GM12892 (cell line): Measurements from ENCODE around the gene SAP30. TPM values are rescaled to one million over a fixed set of nuclear protein-coding genes. Genes with fewer than 3 reads are reported as not detected.
A peak's percentile ranks its signal among the peaks of the same experiment; 100 is the strongest.

Experiments
- DNase-seq: peaks from one replicate; pipeline ENCODE4 v3.0.0; 2011; ENCODE audit not compliant: insufficient read length
- FAIRE-seq: peaks from 2 replicates; lab custom pipeline; 2011; peaks lifted over from hg19 to GRCh38; lab: Jason Lieb, UNC
- POLR2A ChIP-seq: IDR thresholded peaks from 2 replicates; pipeline ENCODE4 v1.6.1; 2011; ENCODE audit warnings: low read depth, low read length, control low read depth
- POLR2AphosphoS5 ChIP-seq: IDR thresholded peaks from 2 replicates; pipeline ENCODE4 v1.6.1; 2011; ENCODE audit warnings: low read depth, low read length, control low read depth
- TAF1 ChIP-seq: IDR thresholded peaks from 2 replicates; pipeline ENCODE4 v1.6.1; 2011; ENCODE audit warnings: low read depth, mild to moderate bottlenecking, control low read depth, low read length, borderline replicate concordance
- polyA plus RNA-seq: library from polyadenylated mRNA; unstranded; fragments of >200 nt; gene quantifications from one replicate; pipeline ENCODE4 v1.2.1, GENCODE V29; 2012; ENCODE audit warnings: missing spikeins, inconsistent platforms; ENCODE audit not compliant: missing spikeins

Gene SAP30, protein sequence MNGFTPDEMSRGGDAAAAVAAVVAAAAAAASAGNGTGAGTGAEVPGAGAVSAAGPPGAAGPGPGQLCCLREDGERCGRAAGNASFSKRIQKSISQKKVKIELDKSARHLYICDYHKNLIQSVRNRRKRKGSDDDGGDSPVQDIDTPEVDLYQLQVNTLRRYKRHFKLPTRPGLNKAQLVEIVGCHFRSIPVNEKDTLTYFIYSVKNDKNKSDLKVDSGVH
- 43.5 TPM for polyA plus RNA-seq

DNA sequence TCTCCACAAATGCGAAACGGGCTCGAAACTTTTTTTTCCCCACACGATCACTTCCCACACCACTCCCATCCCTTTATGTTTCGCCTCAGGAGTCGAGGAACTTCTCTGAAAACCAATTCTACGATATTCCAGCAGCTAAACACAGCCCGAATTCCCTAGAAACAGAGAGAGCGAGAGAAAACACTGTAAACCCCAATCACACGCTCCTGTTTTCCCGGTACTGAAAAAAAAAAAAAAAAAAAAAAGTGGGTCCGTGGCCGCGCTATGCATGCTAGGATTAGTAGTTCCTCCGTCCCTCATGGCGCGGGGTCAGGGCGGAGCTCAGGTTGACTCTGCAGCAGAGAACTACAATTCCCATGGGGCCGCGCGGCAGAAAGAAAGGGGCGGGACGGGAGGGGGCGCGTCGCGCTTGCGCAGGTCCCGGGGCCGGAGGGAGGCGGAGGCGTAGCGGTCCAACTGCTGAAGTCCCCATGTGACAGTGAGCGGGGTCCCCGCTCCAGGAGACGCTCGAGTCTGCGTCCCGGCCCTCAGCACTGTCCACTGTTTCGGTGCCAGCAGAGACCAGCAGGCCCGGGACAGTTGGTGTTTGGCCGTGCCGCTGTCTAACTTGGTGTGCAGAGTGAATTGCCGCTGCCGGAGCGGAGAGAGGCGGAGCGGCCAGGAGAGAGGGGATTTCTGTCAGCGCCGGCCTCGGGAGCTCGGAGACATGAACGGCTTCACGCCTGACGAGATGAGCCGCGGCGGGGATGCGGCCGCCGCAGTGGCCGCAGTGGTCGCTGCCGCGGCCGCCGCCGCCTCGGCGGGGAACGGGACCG is at the start of gene SAP30:
Gene SAP30, plus strand, starts transcription at position 478 of the 815 bp plus-strand sequence. Its CDS starts 229 bp downstream, at position 707.
- FAIRE-seq (no peak), DNase-seq (peak; percentile 69)
- peak; percentile 94 for TF ChIP-seq POLR2A
- 0 out of 2 replicates have a peak, but pooled peaks have one; percentile 11 for TF ChIP-seq TAF1
- TF ChIP-seq POLR2AphosphoS5: peak; percentile 89

DNA sequence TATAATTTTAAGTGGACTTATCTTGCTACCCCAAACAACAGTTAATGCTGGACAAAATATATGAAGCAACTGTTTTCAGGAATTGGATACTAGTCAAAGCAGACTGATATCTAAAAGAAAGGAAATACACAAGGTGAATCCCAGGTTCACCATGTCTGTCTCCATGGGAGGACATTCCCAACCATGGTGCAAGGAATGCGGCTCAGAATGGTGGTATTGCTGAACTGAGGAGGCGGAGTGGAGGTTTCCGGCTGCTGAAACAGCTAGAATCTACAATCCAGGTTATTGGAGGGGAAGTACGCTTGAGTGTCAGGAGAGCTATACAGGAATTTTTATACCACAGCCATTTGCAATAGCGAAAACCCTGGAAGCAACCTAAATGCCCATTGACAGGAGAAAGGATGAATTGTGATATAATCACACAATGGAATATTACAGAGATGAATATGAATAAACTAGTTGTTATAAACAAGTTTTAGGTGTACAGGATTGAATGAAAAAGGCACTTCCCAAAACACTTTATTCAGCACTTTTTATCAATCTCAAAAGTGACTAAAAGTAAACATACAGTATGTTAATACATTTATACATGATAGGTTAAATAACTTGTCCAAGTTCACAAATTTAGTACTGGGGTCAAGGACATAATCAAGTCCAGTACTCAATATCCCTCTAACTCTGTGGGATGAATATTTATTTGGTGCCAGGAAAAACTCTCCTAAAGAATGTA is 45.6 kb upstream of the SAP30 start:
- no peak for TF ChIP-seq POLR2AphosphoS5
- TF ChIP-seq TAF1: no peak
- no peak for TF ChIP-seq POLR2A

DNA sequence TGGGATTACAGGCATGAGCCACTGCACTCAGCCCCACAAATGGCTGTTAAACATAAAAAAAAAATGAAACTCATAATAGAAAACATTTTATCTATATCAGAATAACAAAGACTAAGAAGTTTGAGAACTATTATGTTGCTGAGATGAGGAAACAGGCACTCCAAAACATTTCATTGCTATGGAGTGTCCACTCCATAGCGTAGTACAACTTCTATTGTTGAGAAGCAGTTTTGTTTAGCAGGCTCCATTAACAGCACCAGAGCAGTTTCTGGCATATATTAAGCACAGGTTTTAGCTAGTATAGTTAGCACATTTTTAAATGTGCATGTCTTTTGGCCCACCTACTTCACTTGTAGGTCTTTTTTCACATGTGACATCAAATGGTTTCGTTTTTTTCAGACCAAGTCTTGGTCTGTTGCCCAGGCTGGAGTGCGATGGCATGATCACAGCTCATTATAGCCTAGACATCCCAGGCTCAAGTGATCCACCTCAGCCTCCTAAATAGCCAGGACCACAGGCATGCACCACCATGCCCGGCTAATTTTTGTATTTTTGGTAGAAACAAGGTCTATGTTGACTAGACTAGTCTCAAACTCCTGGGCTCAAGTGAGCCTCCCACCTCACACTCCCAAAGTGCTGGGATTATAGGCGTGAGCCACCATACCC is 42.4 kb upstream of the SAP30 start:
- TF ChIP-seq TAF1 (no peak), POLR2AphosphoS5 (no peak), POLR2A (peak; percentile 41; the same call in 1 of the 2 replicates)
- FAIRE-seq: no peak
- DNase-seq: no peak

More for the DNA sequence above, 45.6 kb upstream of the SAP30 start:
- FAIRE-seq (no peak), DNase-seq (no peak)

DNA sequence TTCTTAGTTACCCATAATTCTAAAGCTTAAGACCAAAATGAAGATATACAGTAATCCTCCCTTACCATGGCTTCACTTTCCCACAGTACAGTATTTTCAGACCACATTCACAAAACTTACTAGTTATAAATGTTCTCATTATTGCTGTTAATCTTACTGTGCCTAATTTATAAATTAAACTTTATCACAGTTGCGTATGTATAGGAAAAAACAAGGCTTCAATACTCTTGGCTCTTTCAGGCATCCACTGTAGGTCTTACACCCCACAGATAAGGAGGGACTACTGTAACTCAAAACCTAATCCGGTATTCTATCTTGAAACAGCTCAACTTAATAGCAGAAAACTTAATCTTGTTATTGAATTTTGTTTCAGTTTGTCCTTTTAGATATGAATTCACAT is 40.2 kb upstream of the SAP30 start:
- DNase-seq (no peak), FAIRE-seq (no peak)
- TF ChIP-seq TAF1: no peak
- TF ChIP-seq POLR2A: no peak; the same call in 1 of the 2 replicates
- TF ChIP-seq POLR2AphosphoS5: no peak

GRCh38 chr4:173332021-173332487 is 38.7 kb upstream of the SAP30 start:
- TF ChIP-seq POLR2A (no peak), POLR2AphosphoS5 (no peak), TAF1 (no peak)
- DNase-seq: no peak
- FAIRE-seq: peak; percentile 68

DNA sequence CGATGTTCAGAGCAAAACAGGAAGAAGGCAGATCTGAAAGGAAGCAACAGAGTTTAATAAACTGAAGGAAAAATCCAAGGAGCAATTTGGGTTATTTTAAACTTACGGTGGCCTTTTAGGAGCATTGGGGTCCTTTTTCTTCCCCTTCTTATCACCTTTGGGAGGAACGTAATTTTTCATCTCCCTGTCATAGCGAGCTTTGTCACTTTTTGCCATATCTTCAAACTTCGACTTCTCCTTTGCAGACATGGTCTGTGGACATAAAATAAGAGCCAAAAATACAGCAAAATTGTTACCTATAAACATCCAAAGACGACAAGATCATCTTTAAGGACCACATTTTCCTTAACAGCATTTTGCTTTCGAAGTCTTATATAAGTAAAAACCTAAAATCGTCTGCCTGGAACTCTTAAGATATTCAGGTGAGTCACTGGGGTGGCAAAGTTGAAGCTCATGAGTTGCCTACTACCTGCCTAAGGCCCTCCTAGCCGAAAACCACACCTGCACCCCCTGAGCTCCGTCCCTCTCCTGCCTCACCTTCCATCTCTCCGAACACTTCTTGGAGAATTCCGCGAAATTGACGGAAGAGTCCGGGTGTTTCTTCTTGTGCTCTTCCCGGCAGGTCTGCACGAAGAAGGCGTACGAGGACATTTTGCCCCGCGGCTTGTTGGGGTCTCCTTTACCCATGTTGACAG is 37.6 kb upstream of the SAP30 start:
- TF ChIP-seq TAF1 (no peak), POLR2A (no peak), POLR2AphosphoS5 (no peak; the same call in 1 of the 2 replicates)
- FAIRE-seq (peak; percentile 5), DNase-seq (no peak)

GRCh38 chr4:173333658-173334084 is 37.1 kb upstream of the SAP30 start:
- TF ChIP-seq POLR2AphosphoS5: no peak
- no peak for TF ChIP-seq POLR2A
- TF ChIP-seq TAF1: no peak

GRCh38 chr4:173334085-173334890 is 36.5 kb upstream of the SAP30 start, which contains the start of gene HMGB2:
Gene HMGB2, minus strand, starts transcription at chr4:173334358. Its CDS starts 709 bp downstream, at chr4:173333649.
- DNase-seq (peak; percentile 87), FAIRE-seq (peak; percentile 97)
- TF ChIP-seq TAF1 (peak; percentile 93), POLR2AphosphoS5 (peak; percentile 98), POLR2A (peak; percentile 99)

More at GRCh38 chr4:173333658-173334084, 37.1 kb upstream of the SAP30 start:
- DNase-seq (peak; percentile 22), FAIRE-seq (no peak)

DNA sequence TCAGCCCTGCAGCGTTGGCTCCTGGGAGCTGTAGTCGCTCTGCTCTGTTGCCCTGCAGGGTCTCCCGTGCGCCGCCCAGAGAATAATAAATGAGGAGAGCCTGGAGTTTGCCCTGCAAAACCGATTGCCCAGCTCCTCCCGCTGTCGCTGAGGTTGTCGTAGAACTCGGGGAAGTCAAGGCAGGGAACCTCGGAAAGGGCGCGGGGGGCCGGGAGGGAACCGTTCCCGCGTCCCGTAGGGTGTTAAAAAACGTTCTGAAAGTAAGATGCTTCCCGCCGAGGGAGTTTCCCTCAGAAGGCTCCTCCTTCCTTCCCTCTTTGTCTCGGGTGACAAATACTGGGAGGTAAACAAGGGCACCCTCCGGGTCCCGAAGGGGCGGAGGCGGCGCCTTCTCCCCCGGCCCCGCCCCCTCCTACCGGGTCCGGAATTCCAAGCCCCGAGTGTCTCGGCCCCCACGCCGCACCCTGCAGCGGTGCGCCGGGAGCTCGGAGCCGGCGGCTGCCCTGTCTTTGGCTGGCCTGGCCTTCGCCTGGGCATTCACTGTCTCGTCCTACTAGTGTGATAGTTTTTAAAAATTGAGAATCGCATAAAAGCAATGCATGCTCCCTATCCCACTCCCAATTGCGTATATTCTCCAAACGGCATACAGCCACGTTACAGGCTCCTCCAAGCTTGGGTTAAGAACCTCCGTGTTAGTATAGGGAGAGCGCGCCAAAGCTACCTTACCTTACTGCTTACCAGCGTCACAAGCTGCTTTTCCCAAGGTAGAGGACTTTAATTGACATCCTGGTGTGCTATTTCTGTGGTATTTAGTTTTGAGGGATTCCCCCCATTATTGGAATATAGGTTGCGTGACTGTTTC is 35.6 kb upstream of the SAP30 start:
- DNase-seq (peak; percentile 50), FAIRE-seq (no peak)
- TF ChIP-seq POLR2A: no peak
- TF ChIP-seq POLR2AphosphoS5: peak; percentile 64; the same call in 1 of the 2 replicates
- TF ChIP-seq TAF1: no peak

DNA sequence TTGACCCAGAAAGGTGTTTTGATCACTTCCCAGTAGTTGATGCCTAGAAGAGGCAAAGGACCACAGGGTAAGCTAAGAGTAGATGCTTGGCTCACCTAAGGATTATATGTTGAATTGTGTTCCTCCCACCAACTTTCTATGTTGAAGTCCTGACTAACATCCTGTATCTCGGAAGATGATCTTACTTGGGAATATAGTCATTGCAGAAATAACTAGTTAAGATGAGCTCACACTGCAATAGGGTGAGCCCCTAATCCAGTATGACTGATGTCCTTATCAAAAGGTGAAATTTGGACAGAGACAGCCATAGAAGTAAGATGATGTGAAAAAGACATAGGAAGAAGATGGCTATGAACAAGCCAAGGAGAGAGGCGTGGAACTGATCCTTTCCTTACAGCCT is 33.3 kb upstream of the SAP30 start:
- FAIRE-seq: peak; percentile 21
- TF ChIP-seq POLR2AphosphoS5: no peak
- TF ChIP-seq TAF1: no peak
- no peak for TF ChIP-seq POLR2A
- no peak for DNase-seq
